ENCODE data around the gene BBOF1.

DNA sequence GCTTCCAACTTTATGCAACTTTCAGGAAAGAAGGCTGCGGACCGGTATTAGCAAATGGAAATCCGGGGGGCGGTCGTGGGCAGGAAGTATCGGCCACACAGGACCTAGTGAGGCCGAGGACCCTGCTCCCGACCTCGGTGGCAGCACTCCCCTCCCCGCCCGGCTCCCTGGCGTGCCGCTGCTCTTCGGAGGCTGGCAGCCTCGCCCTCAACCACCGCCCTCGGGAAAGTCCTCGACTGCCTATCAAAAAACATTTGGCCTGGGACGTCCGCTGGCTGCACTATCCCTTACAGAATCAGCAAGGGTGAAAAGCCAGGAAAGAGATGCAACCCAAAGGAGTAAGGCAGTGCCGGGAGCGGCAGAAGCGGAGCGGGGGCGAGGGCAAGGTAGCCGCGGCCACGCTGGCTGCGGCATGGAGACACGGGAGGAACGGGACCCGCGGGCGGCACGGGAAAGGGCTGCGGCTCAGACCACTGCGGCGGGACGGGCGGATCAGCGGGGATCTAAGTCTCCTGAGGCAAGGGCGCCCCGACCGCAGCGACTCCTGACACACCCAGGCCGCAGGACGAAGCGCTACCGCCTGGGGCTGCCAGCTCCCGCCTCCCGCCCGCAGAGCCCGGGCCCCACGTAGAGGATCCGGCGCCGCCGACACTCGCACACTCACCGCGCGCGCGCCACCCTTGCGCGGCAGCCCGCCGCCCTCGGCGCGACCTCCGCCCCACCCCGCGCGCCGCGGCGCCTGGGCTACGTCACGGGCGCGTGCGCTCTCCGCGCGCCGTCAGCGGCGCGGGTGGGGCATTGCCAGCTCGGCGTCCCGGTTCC lies at the start of gene BBOF1, which contains the start of gene ENTPD5:
- TF ChIP-seq SNIP1 (IDR thresholded peaks at IDR 0.05; ENCODE audit: low read depth) (no peak), RAD21 (CRISPR knock-in tag; conservative IDR thresholded peaks at IDR 0.05 in 1 of 2, IDR thresholded peaks at IDR 0.05 in 1 of 2) (no peak), SNRNP70 (optimal IDR thresholded peaks at IDR 0.05; ENCODE audit: low read depth, low read length) (no peak), ZNF3 (CRISPR knock-in tag; IDR thresholded peaks at IDR 0.05) (no peak)

Data from K562 (cell line).